Measurements from ENCODE around the gene NLRC5.
"Not testable (repeated sequence)": the region's sequence is repeated elsewhere in the genome, so short reads cannot be mapped to it uniquely, and the experiment has no call there.

The NLRC5 gene

DNA sequence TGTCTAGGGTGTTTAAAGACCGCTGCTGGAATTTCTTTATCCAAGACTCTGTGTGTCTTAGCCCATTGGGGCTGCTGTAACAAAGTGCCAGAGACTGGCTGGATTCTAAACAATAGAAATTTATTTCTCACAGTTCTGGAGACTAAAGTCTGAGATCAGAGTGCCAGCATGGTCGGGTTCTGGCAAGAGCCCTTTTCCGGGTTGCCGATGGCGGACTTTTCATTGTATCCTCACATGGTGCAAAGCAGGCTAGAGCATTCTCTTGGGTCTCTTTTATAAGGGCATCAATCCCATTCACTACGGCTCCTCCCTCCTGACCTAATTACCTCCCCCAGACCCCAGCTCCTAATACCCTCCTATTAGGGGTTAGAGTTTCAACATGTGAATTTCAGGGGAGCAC, 9.5 kb downstream of the NLRC5 start:
- no peak for DNase-seq (ENCODE audit: low read depth in 2 of 2)

GRCh38 chr16:56999409-57000270, 10.3 kb downstream of the NLRC5 start:
- DNase-seq (ENCODE audit: low read depth in 2 of 2): no peak

GRCh38 chr16:57000271-57001025, 11.1 kb downstream of the NLRC5 start:
- DNase-seq (ENCODE audit: low read depth in 2 of 2): peak in 1 of 2 donors; percentile 55

- DNase-seq (ENCODE audit: low read depth in 2 of 2): no peak
Observed at GRCh38 chr16:57001026-57001679, 11.8 kb downstream of the NLRC5 start.

- no peak for DNase-seq (ENCODE audit: low read depth in 2 of 2)
Observed at GRCh38 chr16:57003439-57004386, 14.4 kb downstream of the NLRC5 start.

GRCh38 chr16:57004387-57005250, 15.3 kb downstream of the NLRC5 start:
- no peak for DNase-seq (ENCODE audit: low read depth in 2 of 2)

- not testable (repeated sequence) for DNase-seq (ENCODE audit: low read depth in 2 of 2)
Observed at GRCh38 chr16:57005597-57005996, 16.2 kb downstream of the NLRC5 start.

DNA sequence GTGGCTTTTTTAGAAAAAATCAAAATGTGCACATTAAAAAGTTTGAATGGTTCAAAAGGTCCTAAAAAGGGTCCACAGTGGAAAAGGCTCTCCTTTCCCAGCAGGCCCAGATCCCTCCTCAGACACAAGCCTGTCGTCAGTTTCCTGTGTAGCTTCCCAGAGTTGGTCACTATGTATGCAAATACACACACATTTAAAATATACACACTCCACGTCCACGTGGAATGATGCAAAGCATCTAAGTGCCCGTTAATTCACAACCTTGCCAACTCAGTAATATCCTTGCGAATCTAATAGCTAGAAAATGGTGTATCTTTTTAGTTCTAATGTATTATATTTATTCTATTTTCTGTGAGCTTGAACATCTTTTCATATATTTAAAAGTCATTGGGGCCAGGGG, 17.7 kb downstream of the NLRC5 start:
- no peak for DNase-seq (ENCODE audit: low read depth in 2 of 2)

- no peak for DNase-seq (ENCODE audit: low read depth in 2 of 2)
Observed at GRCh38 chr16:57007530-57007929, 18.2 kb downstream of the NLRC5 start.

DNA sequence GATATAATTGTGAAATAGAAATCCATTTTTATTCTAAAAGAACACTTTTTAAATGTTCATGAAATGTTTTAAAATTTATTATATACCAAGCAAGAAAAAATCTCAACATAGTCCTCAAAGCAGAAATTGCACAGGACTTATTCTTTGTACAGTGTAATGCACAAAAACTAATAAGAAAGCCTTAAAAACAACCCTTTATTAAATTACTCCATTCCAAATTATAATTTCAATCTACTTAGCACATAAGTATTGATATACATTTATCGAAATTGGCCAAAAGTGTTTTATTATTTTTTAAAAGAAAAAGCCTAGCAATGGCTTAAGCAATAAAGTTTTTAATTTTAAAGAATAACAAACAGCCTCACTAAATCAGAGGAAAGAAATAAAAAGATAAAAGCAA, 19.1 kb downstream of the NLRC5 start:
- DNase-seq (ENCODE audit: low read depth in 2 of 2): no peak

DNA sequence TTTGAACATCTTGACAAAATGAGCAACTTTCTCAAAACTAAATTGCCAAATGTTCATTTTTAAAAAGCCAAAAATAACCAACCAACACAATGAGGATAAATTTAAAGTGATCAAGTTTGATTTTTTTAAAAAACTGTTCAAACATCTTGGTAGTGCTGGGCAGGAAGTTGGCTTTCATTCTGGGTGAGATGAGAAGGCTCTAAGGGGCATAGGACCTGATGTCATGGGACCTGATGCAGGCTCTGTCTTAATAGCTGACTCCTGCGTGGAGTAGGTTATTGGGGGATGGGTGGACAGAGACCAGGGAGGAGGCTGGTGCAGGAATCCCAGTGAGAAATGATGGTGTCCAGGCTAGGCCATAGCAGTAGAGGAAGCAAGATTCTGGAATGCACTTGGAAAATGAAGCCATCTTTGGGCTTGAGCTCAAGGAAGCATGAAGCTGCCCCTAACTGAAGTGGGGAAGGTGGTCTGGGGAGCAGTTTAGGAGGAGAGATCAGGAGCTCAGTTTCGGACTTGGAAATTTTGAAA, 20.4 kb downstream of the NLRC5 start:
- no peak for DNase-seq (ENCODE audit: low read depth in 2 of 2)

DNA sequence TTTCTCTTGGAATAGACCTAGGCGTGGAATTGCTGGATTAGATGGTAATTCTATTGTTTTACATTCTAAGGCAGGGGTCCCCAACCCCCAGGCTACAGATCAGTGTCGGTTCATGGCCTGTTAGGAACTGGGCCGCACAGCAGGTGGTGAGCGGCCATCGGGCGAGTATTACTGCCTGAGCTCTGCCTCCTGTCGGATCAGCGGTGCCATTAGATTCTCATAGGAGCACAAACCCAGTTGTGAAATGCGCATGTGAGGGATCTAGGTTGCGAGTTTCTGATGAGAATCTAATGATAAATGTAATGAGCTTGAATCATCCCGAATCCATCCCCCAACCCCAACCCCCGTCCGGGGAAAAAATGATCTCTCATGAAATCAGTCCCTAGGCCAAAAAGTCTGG, 23.0 kb downstream of the NLRC5 start:
- DNase-seq (ENCODE audit: low read depth in 2 of 2): no peak

- no peak for DNase-seq (ENCODE audit: low read depth in 2 of 2)
Observed at GRCh38 chr16:57013229-57013628, 23.9 kb downstream of the NLRC5 start.

GRCh38 chr16:57013902-57014301, 24.5 kb downstream of the NLRC5 start:
- DNase-seq (ENCODE audit: low read depth in 2 of 2): no peak

- no peak for DNase-seq (ENCODE audit: low read depth in 2 of 2)
Observed at GRCh38 chr16:57016301-57016700, 26.9 kb downstream of the NLRC5 start.

DNA sequence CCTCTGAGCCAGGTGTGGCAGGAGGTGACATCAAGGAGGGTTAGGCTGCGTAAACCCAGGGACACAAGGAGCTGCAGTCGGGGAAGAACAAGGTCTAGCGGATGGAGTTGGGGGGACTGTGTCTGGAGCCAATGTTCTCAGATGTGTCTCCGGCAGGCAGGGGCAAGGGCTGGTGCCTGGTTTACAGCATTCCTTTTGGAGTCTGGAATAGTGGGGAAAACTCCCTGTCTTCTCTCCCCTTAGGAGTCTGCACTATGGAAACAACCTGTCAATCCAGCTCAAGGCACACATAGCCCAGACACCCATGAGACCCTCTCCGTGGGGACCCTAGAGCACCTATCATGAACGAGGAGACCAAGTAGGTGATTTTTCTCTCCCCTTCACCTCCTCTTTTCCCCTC, 27.5 kb downstream of the NLRC5 start:
- DNase-seq (ENCODE audit: low read depth in 2 of 2): no peak

GRCh38 chr16:57017251-57017650, 27.9 kb downstream of the NLRC5 start:
- no peak for DNase-seq (ENCODE audit: low read depth in 2 of 2)

GRCh38 chr16:57019746-57020145, 30.4 kb downstream of the NLRC5 start:
- DNase-seq (ENCODE audit: low read depth in 2 of 2): no peak

- no peak for DNase-seq (ENCODE audit: low read depth in 2 of 2)
Observed at GRCh38 chr16:57020651-57021050, 31.3 kb downstream of the NLRC5 start.

DNA sequence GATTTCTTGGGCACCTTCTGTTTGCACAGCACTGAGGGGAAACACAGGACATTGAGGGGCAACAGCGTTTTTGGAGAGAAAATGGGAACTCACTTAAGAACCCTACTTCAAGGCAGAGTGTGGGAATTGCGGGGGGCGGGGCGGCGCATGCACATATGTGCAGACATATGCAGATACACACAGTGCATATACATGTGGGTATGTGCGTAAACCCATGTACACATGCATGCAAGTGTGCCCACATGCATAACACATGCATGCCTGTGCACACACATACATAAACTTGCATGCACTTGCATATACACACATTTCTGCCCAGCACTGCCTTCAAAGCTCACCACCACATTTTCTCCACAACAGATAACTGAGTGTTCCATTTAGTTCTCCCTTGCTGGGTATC, 32.4 kb downstream of the NLRC5 start:
- DNase-seq (ENCODE audit: low read depth in 2 of 2): no peak

Data from stimulated activated CD8-positive, alpha-beta memory T cell treated with anti-CD3 and anti-CD28 coated beads, Interleukin-7, amount 100 ng/mL, for 4 hours (primary cell).